GM12865 (cell line): ENCODE results near the gene SKI.

Source experiments
- DNase-seq: peaks from one replicate; pipeline ENCODE4 v3.0.0; 2010; ENCODE audit warnings: low read depth
- H3K4me3 ChIP-seq: 2 replicates; pipeline ENCODE4 v1.5.1; 2011; ENCODE audit warnings: mild to moderate bottlenecking, low read depth, low read length, control low read depth
- TF ChIP-seq, protein P1 (sequence below): IDR thresholded peaks from 2 replicates; pipeline ENCODE4 v1.5.1; 2011; ENCODE audit warnings: low read length, control low read depth, low read depth, inconsistent platforms; ENCODE audit not compliant: insufficient read depth; ENCODE audit errors: missing control alignments

The SKI gene

DNA sequence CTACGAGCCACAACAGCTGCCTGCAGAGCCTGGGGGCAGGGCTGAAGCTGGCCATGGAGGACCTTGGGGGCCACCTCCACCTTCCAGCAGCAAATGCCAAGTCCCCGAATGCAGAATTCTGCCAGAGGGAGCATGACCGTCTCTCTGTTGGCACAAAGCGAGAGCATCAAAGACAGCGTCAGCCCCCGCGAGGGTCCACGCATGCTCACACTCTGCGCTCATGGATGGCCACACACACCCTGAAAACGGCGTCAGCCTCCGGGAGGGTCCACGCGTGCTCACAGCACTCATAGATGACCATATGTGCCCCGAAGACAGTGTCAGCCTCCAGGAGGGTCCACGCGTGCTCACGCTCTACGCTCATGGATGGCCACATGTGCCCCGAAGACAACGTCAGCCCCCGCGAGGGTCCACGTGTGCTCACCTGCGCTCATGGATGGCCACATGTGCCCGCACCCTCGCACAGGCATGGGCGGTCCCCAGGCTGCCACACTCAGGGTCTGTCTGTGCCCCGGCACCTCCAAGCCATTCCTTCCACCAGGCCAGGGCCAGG is 116.7 kb downstream of the SKI start:
- no peak for DNase-seq
- TF ChIP-seq, protein P1, sequence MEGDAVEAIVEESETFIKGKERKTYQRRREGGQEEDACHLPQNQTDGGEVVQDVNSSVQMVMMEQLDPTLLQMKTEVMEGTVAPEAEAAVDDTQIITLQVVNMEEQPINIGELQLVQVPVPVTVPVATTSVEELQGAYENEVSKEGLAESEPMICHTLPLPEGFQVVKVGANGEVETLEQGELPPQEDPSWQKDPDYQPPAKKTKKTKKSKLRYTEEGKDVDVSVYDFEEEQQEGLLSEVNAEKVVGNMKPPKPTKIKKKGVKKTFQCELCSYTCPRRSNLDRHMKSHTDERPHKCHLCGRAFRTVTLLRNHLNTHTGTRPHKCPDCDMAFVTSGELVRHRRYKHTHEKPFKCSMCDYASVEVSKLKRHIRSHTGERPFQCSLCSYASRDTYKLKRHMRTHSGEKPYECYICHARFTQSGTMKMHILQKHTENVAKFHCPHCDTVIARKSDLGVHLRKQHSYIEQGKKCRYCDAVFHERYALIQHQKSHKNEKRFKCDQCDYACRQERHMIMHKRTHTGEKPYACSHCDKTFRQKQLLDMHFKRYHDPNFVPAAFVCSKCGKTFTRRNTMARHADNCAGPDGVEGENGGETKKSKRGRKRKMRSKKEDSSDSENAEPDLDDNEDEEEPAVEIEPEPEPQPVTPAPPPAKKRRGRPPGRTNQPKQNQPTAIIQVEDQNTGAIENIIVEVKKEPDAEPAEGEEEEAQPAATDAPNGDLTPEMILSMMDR, result no peak
- H3K4me3 ChIP-seq, result no peak overlapping the region

DNA sequence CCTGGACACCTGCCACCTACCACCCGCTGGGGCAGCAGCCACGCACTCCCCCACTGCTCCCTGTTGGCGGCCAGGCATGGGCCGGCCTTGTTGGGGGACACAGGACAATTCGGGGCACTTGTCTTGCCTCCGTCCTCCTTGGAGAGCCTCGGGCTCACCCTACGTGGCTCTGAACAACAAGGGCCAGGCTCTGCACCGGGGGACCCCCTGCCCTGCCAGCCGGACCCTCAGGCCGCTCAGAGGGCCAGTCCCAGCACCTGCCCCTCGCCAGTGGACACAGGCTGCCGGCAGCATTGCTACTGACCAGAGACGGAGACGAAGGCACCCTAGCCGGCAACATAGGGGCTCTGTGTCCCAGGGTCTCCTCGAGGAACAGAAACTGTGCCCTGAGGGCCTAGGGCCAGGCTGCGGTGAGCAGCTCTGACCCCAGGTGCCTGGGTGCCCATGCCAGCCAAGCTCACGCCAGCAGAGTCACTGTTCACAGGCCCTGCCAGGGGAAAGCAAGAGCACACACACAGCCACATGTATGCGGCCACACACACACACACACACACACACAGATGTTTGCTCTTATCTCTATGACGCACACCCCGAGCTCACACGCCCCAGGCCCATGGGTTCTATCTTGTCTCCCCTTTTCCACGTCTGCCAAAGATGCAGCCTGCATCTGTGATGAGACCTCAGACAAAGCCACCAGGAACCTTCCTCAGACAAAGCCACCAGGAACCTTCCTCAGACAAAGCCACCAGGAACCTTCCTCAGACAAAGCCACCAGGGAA is 117.4 kb downstream of the SKI start:
- no peak overlapping the region for H3K4me3 ChIP-seq
- no peak for DNase-seq
- TF ChIP-seq, protein P1, result no peak

DNA sequence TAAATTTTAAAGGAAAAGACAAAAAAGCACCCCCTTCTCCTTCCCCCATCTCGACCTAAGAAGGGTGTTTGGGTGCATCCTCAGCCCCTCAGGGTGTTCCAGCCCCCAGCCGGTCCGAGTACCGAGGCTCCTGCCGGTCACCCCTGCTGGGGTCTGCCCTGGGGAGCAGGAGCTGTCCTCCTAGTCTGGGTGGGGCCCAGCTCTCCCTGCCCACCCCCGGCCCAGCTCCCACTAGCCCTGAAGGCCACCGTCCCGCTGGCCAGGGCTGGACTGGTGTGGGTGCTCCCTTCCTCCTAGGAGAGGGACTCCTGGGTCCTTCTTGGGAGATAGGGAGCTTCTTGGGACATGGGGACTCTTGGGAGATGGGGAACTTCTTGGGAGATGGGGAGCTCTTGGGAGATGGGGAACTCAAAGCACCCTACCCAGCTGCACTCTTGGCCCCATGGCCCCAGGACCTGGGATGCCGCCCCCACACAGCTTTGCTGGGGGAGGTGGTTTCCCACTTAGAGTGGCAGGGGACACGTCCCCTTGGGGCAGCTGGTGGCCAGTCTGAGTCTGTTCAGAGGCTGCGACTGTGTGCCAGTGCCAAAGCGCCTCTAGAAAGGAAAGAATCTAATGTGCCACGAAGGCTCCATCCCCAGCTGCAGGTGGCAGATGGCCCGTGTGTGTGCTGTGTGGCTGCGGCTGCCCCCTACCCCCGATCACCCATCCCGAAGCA is 118.7 kb downstream of the SKI start:
- TF ChIP-seq, protein P1, result no peak
- H3K4me3 ChIP-seq, result no peak overlapping the region
- DNase-seq, result no peak

DNA sequence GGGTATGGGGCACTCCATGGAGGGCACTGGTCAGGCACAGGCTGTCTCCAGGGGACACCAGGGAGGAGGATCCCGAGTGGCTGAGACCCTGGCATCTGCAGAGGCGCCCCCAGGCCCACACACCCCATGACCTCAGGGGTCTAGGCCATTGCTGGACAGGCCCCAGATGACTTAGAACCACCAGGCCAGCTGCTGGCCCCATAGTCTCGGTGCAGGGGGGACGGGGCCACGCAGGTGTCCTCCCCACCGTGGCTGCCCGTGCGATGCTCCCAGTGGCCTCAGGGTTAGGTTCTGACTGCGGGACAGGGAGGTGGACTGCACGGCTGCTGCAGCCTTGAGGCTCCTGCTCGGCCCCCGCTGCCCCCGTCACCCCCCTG is 119.3 kb downstream of the SKI start:
- no peak overlapping the region for H3K4me3 ChIP-seq
- no peak for DNase-seq
- TF ChIP-seq, protein P1, result no peak

DNA sequence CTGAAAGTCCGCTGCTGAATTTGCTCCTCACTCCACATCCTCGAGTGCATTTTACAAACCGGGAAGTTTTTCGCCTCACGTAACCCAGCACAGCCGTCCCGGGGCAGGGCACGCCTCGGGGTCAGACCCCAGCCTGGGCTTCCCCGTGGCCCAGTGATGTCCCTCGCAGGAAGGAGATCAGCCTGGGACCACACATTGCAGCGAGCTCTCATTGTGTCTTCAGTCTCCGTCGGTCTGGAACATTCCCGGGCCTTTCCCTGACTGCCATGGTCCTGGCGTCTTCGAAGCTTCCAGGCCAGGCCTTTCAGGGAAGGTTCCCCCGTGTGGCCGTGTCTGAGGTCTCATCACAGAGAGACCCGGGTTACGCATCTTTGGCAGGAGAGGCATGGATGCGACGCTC is 119.8 kb downstream of the SKI start:
- TF ChIP-seq, protein P1, result no peak
- no peak for DNase-seq
- H3K4me3 ChIP-seq, result no peak overlapping the region

DNA sequence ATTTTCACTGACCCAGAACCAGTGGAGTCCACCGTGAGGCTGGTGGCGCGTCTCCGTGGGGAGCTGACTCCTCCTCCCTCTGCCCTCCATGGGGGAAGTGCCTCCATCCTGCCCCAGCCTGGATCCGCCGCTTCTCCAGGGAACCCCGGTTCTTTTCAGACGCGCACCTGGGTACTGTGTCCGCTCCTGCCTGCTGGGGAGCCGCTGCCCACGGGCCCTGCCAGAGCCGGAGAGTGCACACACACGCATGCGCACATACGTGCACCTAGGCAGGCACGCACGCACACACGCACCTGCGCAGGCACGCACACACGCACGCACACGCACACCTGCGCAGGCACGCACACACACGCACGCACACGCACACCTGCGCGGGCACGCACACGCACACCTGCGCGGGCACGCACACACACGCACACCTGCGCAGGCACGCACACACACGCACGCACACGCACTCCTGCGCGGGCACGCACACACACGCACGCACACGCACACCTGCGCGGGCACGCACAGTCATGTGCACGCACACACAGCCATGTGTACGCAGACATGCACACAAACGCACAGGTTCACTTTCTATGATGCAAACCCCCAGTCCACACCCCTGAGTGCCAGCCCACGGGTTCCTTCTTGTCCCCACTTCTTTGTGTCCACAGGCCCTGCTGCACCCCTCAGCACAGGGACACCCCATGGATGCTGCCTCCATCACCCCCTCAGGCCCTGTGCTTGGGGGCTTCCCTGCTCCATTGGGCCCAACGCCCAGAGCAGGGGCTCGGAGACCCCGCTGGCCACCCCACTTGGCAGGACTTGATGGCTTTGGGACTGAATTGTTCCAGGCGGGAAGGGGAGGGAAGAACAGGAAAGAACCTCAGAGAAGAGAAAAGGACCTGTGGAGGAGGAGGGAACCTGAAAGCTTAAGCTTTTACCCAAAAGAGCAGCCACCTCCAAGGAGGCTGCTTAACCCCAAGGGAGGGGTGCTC is 120.5 kb downstream of the SKI start:
- TF ChIP-seq, protein P1, result no peak
- DNase-seq, result no peak
- no peak overlapping the region for H3K4me3 ChIP-seq
